Activated CD8-positive, alpha-beta T cell treated with anti-CD3 and anti-CD28 coated beads for 36 hours (primary cell): Measurements from ENCODE around the gene XBP1. TPM values are rescaled to one million over a fixed set of nuclear protein-coding genes. Genes with fewer than 3 reads are reported as not detected.

Experiments used
- ATAC-seq: fragments of 200-7000 bp; cut with Tn5 transposase; one replicate; pipeline ENCODE4 v1.10.0; 2021; ENCODE audit warnings: mild to moderate bottlenecking, moderate library complexity
- CTCF ChIA-PET: fragments of 350-600 bp; sonication (Branson Sonifier 250); formaldehyde crosslinking; loops from one replicate; lab custom pipeline; 2021; ENCODE audit warnings: antibody characterized with exemption; lab: Charles Lee
- POLR2A ChIA-PET: fragments of 350-600 bp; sonication (Branson Sonifier 250); formaldehyde crosslinking; loops from one replicate; lab custom pipeline; 2021; ENCODE audit warnings: antibody characterized with exemption; lab: Charles Lee
- DNase-seq: peaks from one replicate; pipeline ENCODE4 v3.0.0-alpha.2; 2020
- H3K27ac Mint-ChIP-seq: one replicate; pipeline ENCODE4 v1.8.0; 2021; ENCODE audit warnings: mild to moderate bottlenecking, mixed read lengths
- H3K27me3 Mint-ChIP-seq: one replicate; pipeline ENCODE4 v1.8.0; 2021; ENCODE audit warnings: mixed read lengths
- H3K36me3 Mint-ChIP-seq: one replicate; pipeline ENCODE4 v1.8.0; 2021; ENCODE audit warnings: low read depth, mixed read lengths
- H3K4me1 Mint-ChIP-seq: one replicate; pipeline ENCODE4 v1.8.0; 2021; ENCODE audit warnings: low read depth, mixed read lengths
- H3K4me3 Mint-ChIP-seq: one replicate; pipeline ENCODE4 v1.8.0; 2021; ENCODE audit warnings: mild to moderate bottlenecking, moderate library complexity, mixed read lengths
- H3K9me3 Mint-ChIP-seq: one replicate; pipeline ENCODE4 v1.8.0; 2021; ENCODE audit warnings: mixed read lengths
- CTCF ChIP-seq: fragments of 200-600 bp; IDR thresholded peaks from one replicate; pipeline ENCODE4 v1.8.0; 2022; ENCODE audit warnings: antibody characterized with exemption, mild to moderate bottlenecking
- intact Hi-C: fragments of 100-400 bp; cut with micrococcal nuclease; formaldehyde crosslinking; loops from one replicate; pipeline ENCODE4 v1.10.0; 2022
- total RNA-seq, 2 experiments: library from RNA; stranded (reverse); gene quantifications; one replicate each; pipeline ENCODE4 v1.2.3, GENCODE V29; 2021

XBP1 gene
- total RNA-seq, 2 experiments from 2014 or later, result 102 to 103 TPM

- Mint-ChIP-seq H3K36me3 (peaks cover 28% of the 10 kb centered on the region), H3K27me3 (no peaks in the 10 kb centered on the region), H3K4me3 (no peak overlapping the region), H3K4me1 (peaks cover 19% of the 10 kb centered on the region), H3K27ac (no peak overlapping the region), H3K9me3 (no peaks in the 10 kb centered on the region)
- no peak for TF ChIP-seq CTCF
- ATAC-seq (no peak), DNase-seq (no peak)
- intact Hi-C loops, result no loop called here
- CTCF ChIA-PET, result interaction anchor here (1.1 to 3.1 kb wide), 4 partner anchors 16 to 466 kb away, joined by 3 to 9 read pairs (median 4); no protein-coding TSS in a partner anchor
- POLR2A ChIA-PET, result no interaction called here
These were observed 20.1 kb downstream of the XBP1 start for GRCh38 chr22:28780296-28780695.

- Mint-ChIP-seq H3K4me1 (peaks cover 21% of the 10 kb centered on the region), H3K27ac (no peak overlapping the region), H3K4me3 (no peak overlapping the region), H3K36me3 (peaks cover 29% of the 10 kb centered on the region), H3K27me3 (no peaks in the 10 kb centered on the region), H3K9me3 (no peaks in the 10 kb centered on the region)
- no peak for TF ChIP-seq CTCF
- no peak for ATAC-seq
- POLR2A ChIA-PET, result interaction anchor here (1.0 kb wide), 1 partner anchor 19 kb away, joined by 4 read pairs; no protein-coding TSS in a partner anchor
- CTCF ChIA-PET, result interaction anchor here (1.6 to 3.1 kb wide), 3 partner anchors 16 to 179 kb away, joined by 3 to 9 read pairs (median 6); no protein-coding TSS in a partner anchor
- intact Hi-C loops, result no loop called here
- DNase-seq, result no peak
These were observed 20.5 kb downstream of the XBP1 start for GRCh38 chr22:28779833-28780232.

- H3K27ac Mint-ChIP-seq, result peak overlapping the region; percentile 46
- no peaks in the 10 kb centered on the region for H3K9me3 Mint-ChIP-seq
- H3K4me1 Mint-ChIP-seq, result peaks cover 22% of the 10 kb centered on the region
- peak overlapping the region; percentile 91 for H3K4me3 Mint-ChIP-seq
- POLR2A ChIA-PET, result interaction anchor here (4.4 kb wide), 1 partner anchor 25 kb away, joined by 55 read pairs; the partner anchor contains the start of gene XBP1
- intact Hi-C loops, result no loop called here
- no peak for ATAC-seq
- no peak for TF ChIP-seq CTCF
- H3K27me3 Mint-ChIP-seq, result no peaks in the 10 kb centered on the region
- DNase-seq, result no peak
- H3K36me3 Mint-ChIP-seq, result peaks cover 20% of the 10 kb centered on the region
- CTCF ChIA-PET, result interaction anchor here (0.7 to 2.9 kb wide), 8 partner anchors 9 to 174 kb away, joined by 3 to 18 read pairs (median 5); partner anchors contain the start of gene XBP1
These were observed 26.0 kb downstream of the XBP1 start for GRCh38 chr22:28774378-28774777.

GRCh38 chr22:28773461-28773867 is 26.9 kb downstream of the XBP1 start:
- TF ChIP-seq CTCF, result no peak
- peaks cover 22% of the 10 kb centered on the region for H3K4me1 Mint-ChIP-seq
- DNase-seq, result no peak
- H3K36me3 Mint-ChIP-seq, result peaks cover 20% of the 10 kb centered on the region
- ChIA-PET POLR2A (interaction anchor here (0.6 to 4.4 kb wide), 8 partner anchors 26 to 499 kb away, joined by 3 to 55 read pairs (median 4); partner anchors contain the start of gene XBP1), CTCF (interaction anchor here (1.0 to 2.9 kb wide), 9 partner anchors 10 to 173 kb away, joined by 4 to 18 read pairs (median 5); partner anchors contain the start of gene XBP1)
- H3K27ac Mint-ChIP-seq, result peak overlapping the region; percentile 93
- ATAC-seq, result peak; percentile 29
- intact Hi-C loops, result no loop called here
- H3K27me3 Mint-ChIP-seq, result no peaks in the 10 kb centered on the region
- H3K4me3 Mint-ChIP-seq, result peak overlapping the region; percentile 91
- H3K9me3 Mint-ChIP-seq, result no peaks in the 10 kb centered on the region
